ENCODE data around the gene ZNF79. TPM values are rescaled to one million over a fixed set of nuclear protein-coding genes. Genes with fewer than 3 reads are reported as not detected.

ZNF79 gene
- total and polyA plus RNA-seq, 2 of the 4 experiments (the other 2 are of a cell fraction): 5.6 to 15.4 TPM

DNA sequence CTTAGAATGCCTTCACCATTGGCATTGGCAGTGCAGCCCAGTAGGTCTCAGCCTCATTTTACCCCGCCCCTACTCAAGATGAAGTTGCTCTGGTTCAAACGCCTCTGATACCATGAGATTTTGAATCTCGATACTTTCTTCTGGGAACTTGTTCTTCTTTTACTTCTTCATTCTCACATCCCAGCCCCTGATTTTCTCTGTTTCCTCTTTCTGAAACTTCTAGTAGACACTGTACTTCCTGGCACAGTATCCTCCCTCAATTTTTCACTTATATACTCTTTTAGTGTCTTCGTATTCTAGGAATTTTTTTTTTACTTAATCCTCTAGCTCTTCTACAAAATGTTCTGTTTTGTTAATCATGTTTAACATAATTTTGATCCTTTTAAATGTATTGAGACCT is 13.1 kb upstream of the ZNF79 start:
- no peak overlapping the region for H3K27ac ChIP-seq (ENCODE audit: insufficient read depth, low read length)
- no peak overlapping the region for H3K23ac ChIP-seq (ENCODE audit: low read depth, low read length)
- no peak for ATAC-seq (ENCODE audit: low read depth)
- dilution Hi-C loops (cut with HindIII; ENCODE audit: low sequenced_read_pairs, unreplicated experiment): no loop called here
- H3K4me1 ChIP-seq (ENCODE audit: control insufficient read depth, insufficient read depth, low read length): no peaks in the 10 kb centered on the region
- no peak overlapping the region for H2AFZ ChIP-seq (replicated peaks; ENCODE audit: low read length, poor library complexity)
- no peaks in the 10 kb centered on the region for H3K9me3 ChIP-seq (ENCODE audit: control insufficient read depth, insufficient read depth, low read length)
- no peaks in the 10 kb centered on the region for H3K27me3 ChIP-seq (ENCODE audit: control insufficient read depth, insufficient read depth, low read length)
- H2AK9ac ChIP-seq (replicated peaks; ENCODE audit: low read depth, low read length, poor library complexity): no peak overlapping the region
- H2BK20ac ChIP-seq (ENCODE audit: low read depth, low read length): no peak overlapping the region
- H3K56ac ChIP-seq (ENCODE audit: extremely low read depth, insufficient read depth, low read length): no peak overlapping the region
- H4K8ac ChIP-seq (ENCODE audit: low read depth in 2 of 2, low read length in 2 of 2): no peak overlapping the region
- ChIA-PET POLR2A (ENCODE audit: unreplicated experiment) (no interaction called here), CTCF (no interaction called here)
- H3K4me2 ChIP-seq (ENCODE audit: low read depth, low read length): no peak overlapping the region
- H3K9me1 ChIP-seq (ENCODE audit: insufficient read depth, low read length): peaks cover 6% of the 10 kb centered on the region; the same call in 1 of the 2 replicates
- H4K91ac ChIP-seq (ENCODE audit: insufficient read depth, low read depth, low read length): no peak overlapping the region
- H2BK15ac ChIP-seq (ENCODE audit: low read depth, low read length): no peak overlapping the region
- no peak overlapping the region for H2BK120ac ChIP-seq (ENCODE audit: low read depth, low read length)
- no peak for DNase-seq
- no peak overlapping the region for H3K4ac ChIP-seq (ENCODE audit: low read depth, low read length)
- H3K14ac ChIP-seq (replicated peaks; ENCODE audit: low read depth, low read length): no peak overlapping the region
- H2AK5ac ChIP-seq (ENCODE audit: low read depth, low read length): no peak overlapping the region
- H3K79me1 ChIP-seq (ENCODE audit: low read depth in 1 of 2, low read length in 2 of 2): no peaks in the 10 kb centered on the region
- 100% methylated on average over 1 of the region's 4 CpGs; no CpG with 5 or more reads in 1 of the 2 experiments for WGBS, 2 experiments (ENCODE audit: extremely low coverage in 2 of 2, insufficient read length in 1 of 2)
- H3K4me3 ChIP-seq (ENCODE audit: insufficient read depth, low read depth, low read length): no peak overlapping the region
- no peak overlapping the region for H3K9ac ChIP-seq (ENCODE audit: low read depth, low read length)
- intact Hi-C loops (cut with micrococcal nuclease): no loop called here
- in situ Hi-C loops (cut with MboI; ENCODE audit: low sequenced_read_pairs): no loop called here
- H3K36me3 ChIP-seq (ENCODE audit: control insufficient read depth, insufficient read depth, low read length): peaks cover 2% of the 10 kb centered on the region; the same call in 1 of the 2 replicates
- no peak overlapping the region for H3K18ac ChIP-seq (ENCODE audit: low read depth, low read length)
- TF ChIP-seq MXI1 (IDR thresholded peaks at IDR 0.05; ENCODE audit: borderline replicate concordance, low read depth, low read length): no peak
- no peak for TF ChIP-seq SMC3 (IDR thresholded peaks at IDR 0.05; ENCODE audit: low read depth, low read length)
- TF ChIP-seq MAFK (IDR thresholded peaks at IDR 0.05; ENCODE audit: low read depth, low read length): no peak
- no peak for TF ChIP-seq CEBPB (IDR thresholded peaks at IDR 0.05; ENCODE audit: low read depth, low read length)
- TF ChIP-seq RCOR1 (IDR thresholded peaks at IDR 0.05; ENCODE audit: insufficient replicate concordance, low read length): no peak
- no peak for TF ChIP-seq BHLHE40 (IDR thresholded peaks at IDR 0.05; ENCODE audit: low read depth, low read length)
- TF ChIP-seq, protein P1, sequence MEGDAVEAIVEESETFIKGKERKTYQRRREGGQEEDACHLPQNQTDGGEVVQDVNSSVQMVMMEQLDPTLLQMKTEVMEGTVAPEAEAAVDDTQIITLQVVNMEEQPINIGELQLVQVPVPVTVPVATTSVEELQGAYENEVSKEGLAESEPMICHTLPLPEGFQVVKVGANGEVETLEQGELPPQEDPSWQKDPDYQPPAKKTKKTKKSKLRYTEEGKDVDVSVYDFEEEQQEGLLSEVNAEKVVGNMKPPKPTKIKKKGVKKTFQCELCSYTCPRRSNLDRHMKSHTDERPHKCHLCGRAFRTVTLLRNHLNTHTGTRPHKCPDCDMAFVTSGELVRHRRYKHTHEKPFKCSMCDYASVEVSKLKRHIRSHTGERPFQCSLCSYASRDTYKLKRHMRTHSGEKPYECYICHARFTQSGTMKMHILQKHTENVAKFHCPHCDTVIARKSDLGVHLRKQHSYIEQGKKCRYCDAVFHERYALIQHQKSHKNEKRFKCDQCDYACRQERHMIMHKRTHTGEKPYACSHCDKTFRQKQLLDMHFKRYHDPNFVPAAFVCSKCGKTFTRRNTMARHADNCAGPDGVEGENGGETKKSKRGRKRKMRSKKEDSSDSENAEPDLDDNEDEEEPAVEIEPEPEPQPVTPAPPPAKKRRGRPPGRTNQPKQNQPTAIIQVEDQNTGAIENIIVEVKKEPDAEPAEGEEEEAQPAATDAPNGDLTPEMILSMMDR (conservative IDR thresholded peaks at IDR 0.05; ENCODE audit: low read depth, low read length): no peak
- TF ChIP-seq RFX5 (IDR thresholded peaks at IDR 0.05; ENCODE audit: low read depth, low read length): no peak
- TF ChIP-seq FOS (IDR thresholded peaks at IDR 0.05; ENCODE audit: low read depth, low read length): no peak
- no peaks in the 10 kb centered on the region for H4K20me1 ChIP-seq (ENCODE audit: insufficient read depth, low read length)
- H4K5ac ChIP-seq (ENCODE audit: low read depth, low read length): no peak overlapping the region
- BruUV-seq (replicated peaks): no TSS peak
- H2BK5ac ChIP-seq (ENCODE audit: low read depth, low read length, poor library complexity, severe bottlenecking): no peak overlapping the region

Data from IMR-90 (cell line).